Measurements from ENCODE around the gene MBD5.

Gene MBD5

DNA sequence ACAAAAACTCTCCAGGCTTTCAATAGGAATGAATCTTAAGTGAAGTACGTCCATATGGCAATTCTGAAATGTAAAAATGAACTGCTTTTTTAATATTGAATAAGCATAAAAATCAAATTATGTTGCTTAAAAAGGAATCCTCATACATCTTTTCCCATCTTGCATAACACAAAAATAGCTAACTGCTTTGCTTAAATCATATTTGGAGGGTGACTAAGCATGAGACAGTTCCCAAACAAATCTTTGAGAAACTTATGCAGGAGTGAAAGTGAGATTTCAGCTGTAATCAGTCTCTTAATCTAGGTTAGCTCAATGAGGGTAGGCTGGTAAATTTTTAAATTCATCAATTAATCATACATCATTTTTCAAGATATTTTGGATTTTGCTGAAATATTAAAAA lies 111.5 kb downstream of the MBD5 start:
- DNase-seq, result no peak

DNA sequence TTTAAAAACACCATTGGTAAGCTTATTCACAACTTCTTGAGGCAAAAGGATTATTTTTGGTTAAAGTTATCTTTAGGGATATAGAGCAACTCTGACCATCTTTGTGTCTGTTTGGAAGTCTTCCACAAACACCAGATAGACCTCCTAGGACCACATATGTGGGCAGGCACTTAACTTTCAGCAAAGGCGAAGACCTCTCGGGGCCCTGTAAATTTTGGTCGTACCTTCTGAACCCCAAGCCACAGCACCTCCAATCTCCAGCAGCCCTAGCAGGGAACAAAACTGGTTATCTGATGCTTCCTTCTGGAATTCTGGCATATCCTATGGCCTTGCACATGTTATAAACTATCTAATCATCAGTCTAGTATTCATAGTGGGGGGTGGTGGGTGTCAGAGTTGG lies 114.8 kb downstream of the MBD5 start:
- DNase-seq, result no peak

GRCh38 chr2:148136441-148136840 lies 115.5 kb downstream of the MBD5 start:
- DNase-seq, result no peak

- no peak for DNase-seq
Observed at GRCh38 chr2:148161909-148162435, 141.1 kb downstream of the MBD5 start.

- DNase-seq, result no peak
Observed at GRCh38 chr2:148162871-148163270, 142.0 kb downstream of the MBD5 start.

GRCh38 chr2:148165975-148166374 lies 145.1 kb downstream of the MBD5 start:
- DNase-seq, result no peak

- DNase-seq, result no peak
Observed at GRCh38 chr2:148167241-148167766, 146.4 kb downstream of the MBD5 start.

DNA sequence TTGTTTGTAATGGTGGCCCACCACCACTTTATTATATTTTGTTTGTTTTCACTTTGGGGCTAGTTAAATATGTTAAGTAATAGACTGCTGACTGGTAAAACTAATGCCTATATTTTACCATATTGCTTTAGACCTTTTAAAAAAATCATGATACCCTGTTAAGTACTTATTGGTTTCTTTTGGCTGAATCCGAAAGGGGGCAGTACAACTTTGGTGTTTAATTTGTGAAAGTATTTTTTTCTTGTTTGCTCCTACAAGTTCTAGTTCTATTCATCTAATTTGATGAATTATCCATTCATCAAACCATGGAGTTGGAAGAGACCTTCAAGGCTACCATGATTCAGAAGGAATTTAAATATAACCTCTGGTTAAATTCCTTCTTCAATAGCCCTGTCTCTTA lies 147.0 kb downstream of the MBD5 start:
- no peak for DNase-seq

DNA sequence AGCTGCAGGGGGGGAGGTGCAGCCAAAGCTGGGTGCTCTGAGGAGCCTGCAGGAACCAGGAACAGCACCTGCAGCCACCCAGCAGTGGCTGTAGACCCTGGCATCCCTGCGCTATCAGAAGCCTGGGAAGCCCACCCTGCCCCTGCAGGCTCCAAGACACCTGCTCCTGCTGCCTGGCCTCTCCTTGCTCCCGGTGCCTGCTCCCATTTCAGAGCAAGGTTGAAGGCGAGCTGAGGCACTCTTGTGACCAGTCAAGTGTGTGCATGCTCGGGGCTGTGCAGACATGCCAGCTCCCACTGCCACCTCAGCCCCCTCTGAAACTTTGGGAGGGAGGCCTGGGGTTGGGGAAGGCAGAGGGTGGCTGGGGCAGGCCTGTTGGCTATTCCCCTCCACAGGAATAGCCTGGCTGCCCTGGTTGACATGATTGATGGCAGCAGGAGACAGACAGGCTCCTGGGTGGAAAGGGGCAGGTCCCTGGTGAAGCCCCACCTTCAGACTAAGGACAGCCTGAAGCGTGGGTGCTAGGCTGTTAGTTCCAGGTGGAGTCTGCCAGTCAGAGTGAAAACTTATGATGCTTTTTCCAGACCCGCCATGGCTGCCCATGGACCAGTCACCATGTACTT lies 151.4 kb downstream of the MBD5 start:
- no peak for DNase-seq

DNA sequence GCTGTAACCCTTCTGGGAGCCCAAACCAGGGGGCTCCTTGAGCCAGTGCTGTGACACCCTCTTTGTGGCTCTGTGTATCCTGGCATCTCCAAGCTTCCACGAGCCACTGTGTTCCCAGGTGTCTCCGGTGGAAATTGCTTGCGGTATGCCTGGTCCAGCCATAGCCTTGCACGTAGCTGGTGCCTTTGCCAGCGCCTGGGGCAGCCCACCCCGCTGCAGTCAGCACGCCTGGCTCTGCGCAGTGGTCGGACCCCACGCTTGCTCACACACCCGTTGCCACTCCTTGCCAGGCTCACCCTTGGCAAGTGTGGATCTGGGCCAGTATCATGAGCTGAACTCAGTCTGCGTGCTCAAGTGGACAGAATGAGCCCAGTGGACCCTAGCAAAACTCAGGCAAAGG lies 152.3 kb downstream of the MBD5 start:
- no peak for DNase-seq

DNA sequence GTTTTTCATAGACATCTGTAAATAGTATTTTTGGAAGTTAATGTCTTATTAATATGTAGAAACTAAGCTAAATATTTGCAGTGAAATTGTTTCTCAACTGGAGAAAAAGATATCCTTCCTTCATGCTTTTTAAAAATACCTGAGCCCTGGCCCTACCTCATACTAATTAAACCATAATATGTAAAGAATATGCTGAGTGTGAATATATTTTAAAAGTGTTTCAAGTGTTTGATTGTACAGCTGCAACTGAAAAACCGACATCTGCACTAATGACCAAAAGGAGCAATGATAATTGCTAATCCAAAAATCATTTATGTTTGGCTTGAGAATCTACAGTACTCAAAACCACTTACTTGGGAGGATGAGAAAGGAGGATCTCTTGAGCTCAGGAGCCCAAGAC lies 156.7 kb downstream of the MBD5 start:
- DNase-seq, result no peak

- DNase-seq, result no peak
Observed at GRCh38 chr2:148179724-148180123, 158.8 kb downstream of the MBD5 start.

GRCh38 chr2:148184976-148185375 lies 164.1 kb downstream of the MBD5 start:
- no peak for DNase-seq

GRCh38 chr2:148194882-148195281 lies 174.0 kb downstream of the MBD5 start:
- no peak for DNase-seq

- peak; percentile 9 to 16 for DNase-seq
Observed at GRCh38 chr2:148201075-148202004, 180.4 kb downstream of the MBD5 start.

GRCh38 chr2:148202237-148202636 lies 181.3 kb downstream of the MBD5 start:
- DNase-seq, result no peak

- no peak for DNase-seq
Observed at GRCh38 chr2:148207111-148207510, 186.2 kb downstream of the MBD5 start.

- DNase-seq, result no peak
Observed at GRCh38 chr2:148209603-148210002, 188.7 kb downstream of the MBD5 start.

DNA sequence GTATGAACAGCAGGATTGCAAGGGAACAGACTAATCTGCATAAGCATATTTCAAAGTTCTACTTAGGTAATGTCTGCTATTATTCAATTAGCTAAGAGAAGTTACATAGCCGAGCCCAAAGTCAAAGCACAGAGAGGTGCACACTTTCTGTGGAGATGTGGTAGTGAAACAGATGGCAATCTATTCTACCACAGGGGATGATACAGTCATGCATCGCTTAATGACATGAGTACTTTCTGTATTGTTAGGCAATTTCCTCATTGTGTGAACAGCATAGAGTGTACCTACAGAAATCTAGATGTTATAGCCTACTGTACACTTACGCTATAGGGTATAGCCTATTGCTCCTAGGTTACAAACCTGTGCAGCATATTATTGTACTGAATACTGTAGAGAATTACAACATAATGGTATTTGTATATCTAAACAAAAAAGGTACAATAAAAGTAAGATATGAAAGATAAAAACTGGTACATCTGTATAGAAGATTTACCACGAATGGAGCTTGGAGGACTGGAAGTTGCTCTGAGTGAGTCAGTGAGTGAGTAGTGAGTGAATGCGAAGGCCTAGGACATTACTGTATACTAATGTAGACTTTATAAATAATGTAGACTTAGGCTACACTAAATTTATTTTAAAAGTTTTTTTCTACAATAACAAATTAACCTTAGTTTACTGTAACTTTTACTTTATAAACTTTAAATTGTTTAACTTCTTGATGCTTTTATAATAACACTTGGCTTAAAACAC lies 197.6 kb downstream of the MBD5 start:
- DNase-seq, result no peak

- DNase-seq, result no peak
Observed at GRCh38 chr2:148221166-148221565, 200.3 kb downstream of the MBD5 start.

- no peak for DNase-seq
Observed at GRCh38 chr2:148221926-148222325, 201.0 kb downstream of the MBD5 start.

- no peak for DNase-seq
Observed at GRCh38 chr2:148231858-148232257, 211.0 kb downstream of the MBD5 start.

GRCh38 chr2:148234143-148234542 lies 213.3 kb downstream of the MBD5 start:
- no peak for DNase-seq

All from activated CD4-positive, alpha-beta T cell treated with anti-CD3 and anti-CD28 coated beads for 4 hours (primary cell).